ENCODE data around the gene CROCC2.

CROCC2 gene

DNA sequence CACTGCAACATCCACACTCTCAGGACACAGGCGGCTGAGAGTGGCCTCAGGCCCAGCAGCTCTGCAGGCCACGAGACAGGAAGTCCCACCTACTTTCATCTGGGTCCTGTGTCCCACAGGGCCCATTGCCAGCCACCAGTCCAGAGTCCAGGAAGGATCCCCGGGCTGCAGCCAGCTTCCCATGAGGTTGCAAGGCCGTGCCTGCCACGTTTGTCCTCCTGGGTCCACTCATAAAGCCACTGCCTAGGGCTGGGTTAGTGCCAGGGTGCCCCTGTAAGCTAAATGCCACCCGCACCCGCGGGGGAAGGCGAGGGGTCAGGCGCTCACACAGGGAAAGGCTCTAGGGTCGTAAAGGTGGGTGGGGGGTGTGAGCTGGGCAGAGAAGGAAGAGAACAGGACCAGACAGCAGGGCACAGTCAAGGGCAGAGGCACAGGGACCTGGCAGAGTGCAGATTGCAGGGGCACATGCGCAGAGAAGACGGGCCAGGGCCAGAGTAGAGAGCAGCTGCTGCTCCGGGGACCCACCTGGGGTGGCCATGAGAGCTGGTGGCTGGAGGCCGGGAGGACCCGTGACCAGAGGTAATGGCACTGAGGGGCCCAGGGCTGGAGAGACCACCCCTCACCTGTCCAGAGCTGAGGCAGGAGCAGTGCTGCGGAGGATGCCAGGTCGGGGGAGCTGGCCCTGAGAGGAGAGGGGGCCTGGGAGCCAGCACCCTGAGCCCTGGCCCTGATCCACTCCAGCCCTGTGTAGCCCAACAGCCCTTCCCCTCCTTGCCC is 29.5 kb upstream of the CROCC2 start:
- no CpG with 5 or more reads among the region's 18 CpGs for WGBS (ENCODE audit: insufficient coverage, insufficient read length)
- H3K9me3 ChIP-seq (ENCODE audit: control insufficient read depth, insufficient read depth, low read length) = no peaks in the 10 kb centered on the region
- no peak for DNase-seq (ENCODE audit: low read depth, low spot score)
- no peak overlapping the region for H3K27ac ChIP-seq (ENCODE audit: low read length)
- H3K27me3 ChIP-seq (ENCODE audit: control insufficient read depth, insufficient read depth, low read length) = no peaks in the 10 kb centered on the region
- no peak overlapping the region for H3K4me3 ChIP-seq (ENCODE audit: low read length)
- H3K36me3 ChIP-seq (ENCODE audit: control insufficient read depth, insufficient read depth, low read length) = no peaks in the 10 kb centered on the region
- no peaks in the 10 kb centered on the region for H3K4me1 ChIP-seq (ENCODE audit: control insufficient read depth, insufficient read depth, low read length)

DNA sequence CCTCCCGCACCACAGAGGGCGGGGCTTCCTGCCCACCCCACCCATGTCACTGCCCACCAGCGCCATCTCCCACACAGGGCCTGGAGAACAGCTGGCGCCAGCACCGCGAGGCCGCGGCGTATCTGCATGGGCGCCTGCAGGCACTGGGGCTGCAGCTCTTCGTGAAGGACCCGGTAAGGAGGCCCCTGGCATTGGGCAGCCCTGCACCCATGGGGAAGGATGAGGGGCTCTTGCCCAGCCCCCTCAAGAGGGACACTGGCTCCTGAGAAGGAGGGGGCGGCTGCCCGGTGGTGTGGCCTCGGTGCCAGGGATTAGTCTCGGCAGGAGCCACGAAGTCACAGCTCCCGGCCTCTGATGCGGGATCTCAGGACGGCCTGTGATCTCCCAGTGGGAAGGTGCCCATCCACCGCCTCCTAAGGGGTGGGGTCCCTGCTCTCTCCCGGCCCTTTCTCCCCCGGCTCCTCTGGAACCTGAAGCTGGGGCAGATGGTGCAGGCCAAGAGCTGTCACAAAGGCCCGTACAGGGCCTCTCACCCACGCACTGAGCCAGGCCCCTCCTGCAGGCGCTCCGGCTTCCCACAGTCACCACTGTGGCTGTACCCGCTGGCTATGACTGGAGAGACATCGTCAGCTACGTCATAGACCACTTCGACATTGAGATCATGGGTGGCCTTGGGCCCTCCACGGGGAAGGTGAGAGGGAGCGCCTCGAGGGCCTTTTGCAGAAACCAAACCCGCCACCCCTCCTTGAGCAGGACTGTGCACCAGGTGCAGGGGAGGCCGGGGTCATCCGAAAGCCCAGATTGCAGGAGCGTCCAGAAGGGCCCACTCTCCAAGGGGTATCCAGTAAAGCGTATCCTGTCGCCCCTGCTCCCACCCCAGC is 28.4 kb upstream of the CROCC2 start:
- no peak overlapping the region for H3K4me3 ChIP-seq (ENCODE audit: low read length)
- no peaks in the 10 kb centered on the region for H3K4me1 ChIP-seq (ENCODE audit: control insufficient read depth, insufficient read depth, low read length)
- H3K36me3 ChIP-seq (ENCODE audit: control insufficient read depth, insufficient read depth, low read length) = no peaks in the 10 kb centered on the region
- DNase-seq (ENCODE audit: low read depth, low spot score) = no peak
- WGBS (ENCODE audit: insufficient coverage, insufficient read length) = no CpG with 5 or more reads among the region's 40 CpGs
- H3K9me3 ChIP-seq (ENCODE audit: control insufficient read depth, insufficient read depth, low read length) = no peaks in the 10 kb centered on the region
- H3K27me3 ChIP-seq (ENCODE audit: control insufficient read depth, insufficient read depth, low read length) = no peaks in the 10 kb centered on the region
- no peak overlapping the region for H3K27ac ChIP-seq (ENCODE audit: low read length)

DNA sequence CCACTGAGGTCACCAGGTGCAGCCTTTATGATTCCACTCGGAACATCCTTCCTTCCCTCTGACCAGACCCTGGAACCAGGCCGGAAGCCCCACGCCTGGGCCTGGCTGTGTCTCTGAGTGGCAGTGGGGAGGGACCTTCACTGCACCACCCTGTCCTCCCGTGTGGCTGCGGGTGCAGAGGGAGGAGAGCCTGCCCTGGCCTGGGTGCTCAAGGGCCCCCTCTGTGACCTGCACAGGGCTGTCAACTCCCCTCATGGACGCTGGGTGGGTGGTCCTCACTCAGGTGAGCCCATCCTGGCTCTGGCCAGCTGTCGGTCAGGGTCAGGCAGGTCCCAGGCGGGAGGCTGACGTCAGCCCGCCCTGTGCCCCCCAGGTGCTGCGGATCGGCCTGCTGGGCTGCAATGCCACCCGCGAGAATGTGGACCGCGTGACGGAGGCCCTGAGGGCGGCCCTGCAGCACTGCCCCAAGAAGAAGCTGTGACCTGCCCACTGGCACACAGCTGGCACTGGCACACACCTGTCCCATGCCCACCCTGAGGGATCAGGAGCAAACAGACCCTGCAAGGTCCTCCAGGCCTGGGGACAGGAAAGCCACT is 27.7 kb upstream of the CROCC2 start:
- DNase-seq (ENCODE audit: low read depth, low spot score) = no peak
- Histone ChIP-seq H3K9me3 (ENCODE audit: control insufficient read depth, insufficient read depth, low read length) (no peaks in the 10 kb centered on the region), H3K36me3 (ENCODE audit: control insufficient read depth, insufficient read depth, low read length) (no peaks in the 10 kb centered on the region), H3K27ac (ENCODE audit: low read length) (no peak overlapping the region), H3K4me3 (ENCODE audit: low read length) (no peak overlapping the region), H3K27me3 (ENCODE audit: control insufficient read depth, insufficient read depth, low read length) (no peaks in the 10 kb centered on the region), H3K4me1 (ENCODE audit: control insufficient read depth, insufficient read depth, low read length) (no peaks in the 10 kb centered on the region)
- no CpG with 5 or more reads among the region's 18 CpGs for WGBS (ENCODE audit: insufficient coverage, insufficient read length)

DNA sequence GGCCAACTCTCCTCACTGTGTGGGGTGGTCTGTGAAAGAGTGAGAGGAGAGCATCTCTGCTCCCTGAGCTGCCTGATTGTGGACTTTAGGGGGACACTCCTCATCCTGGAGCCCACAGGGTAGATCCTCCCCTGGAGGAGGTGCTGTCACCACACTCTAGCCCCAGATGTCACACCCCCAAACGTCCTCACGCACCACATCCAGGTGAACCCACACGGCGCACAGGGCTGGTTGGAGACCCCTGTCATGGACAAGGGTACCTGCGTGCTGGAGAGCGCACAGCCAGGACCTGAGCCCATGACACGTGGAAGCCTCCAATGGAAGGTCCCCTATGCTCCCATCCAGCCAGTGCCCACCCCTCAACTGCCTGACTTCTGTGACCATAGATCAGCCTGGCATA is 27.0 kb upstream of the CROCC2 start:
- H3K9me3 ChIP-seq (ENCODE audit: control insufficient read depth, insufficient read depth, low read length) = no peaks in the 10 kb centered on the region
- no peak for DNase-seq (ENCODE audit: low read depth, low spot score)
- no peaks in the 10 kb centered on the region for H3K36me3 ChIP-seq (ENCODE audit: control insufficient read depth, insufficient read depth, low read length)
- H3K4me3 ChIP-seq (ENCODE audit: low read length) = no peak overlapping the region
- H3K27me3 ChIP-seq (ENCODE audit: control insufficient read depth, insufficient read depth, low read length) = no peaks in the 10 kb centered on the region
- H3K4me1 ChIP-seq (ENCODE audit: control insufficient read depth, insufficient read depth, low read length) = no peaks in the 10 kb centered on the region
- no CpG with 5 or more reads among the region's 7 CpGs for WGBS (ENCODE audit: insufficient coverage, insufficient read length)
- H3K27ac ChIP-seq (ENCODE audit: low read length) = no peak overlapping the region

DNA sequence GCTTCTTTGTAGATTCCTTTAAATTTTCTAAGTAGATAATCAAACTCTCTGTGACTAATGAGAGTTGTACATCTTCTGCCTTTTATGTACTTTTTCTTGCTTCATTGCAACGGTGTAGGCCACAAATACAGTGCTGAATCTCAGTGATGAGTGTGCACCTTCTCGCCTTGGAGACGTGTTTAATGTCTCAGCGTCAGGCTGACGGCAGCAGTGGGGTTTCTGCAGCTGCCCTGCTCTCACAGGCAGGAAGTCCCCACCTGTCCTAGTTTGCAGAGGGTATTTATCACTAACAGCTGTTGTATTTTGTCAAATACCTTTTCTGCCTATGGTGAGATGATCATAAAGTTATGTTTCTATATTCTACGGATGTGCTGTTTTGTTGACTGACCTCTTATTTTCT is 24.2 kb upstream of the CROCC2 start:
- no peak for DNase-seq (ENCODE audit: low read depth, low spot score)
- no peaks in the 10 kb centered on the region for H3K27me3 ChIP-seq (ENCODE audit: control insufficient read depth, insufficient read depth, low read length)
- no peaks in the 10 kb centered on the region for H3K4me1 ChIP-seq (ENCODE audit: control insufficient read depth, insufficient read depth, low read length)
- no peak overlapping the region for H3K27ac ChIP-seq (ENCODE audit: low read length)
- H3K4me3 ChIP-seq (ENCODE audit: low read length) = no peak overlapping the region
- no CpG with 5 or more reads among the region's 6 CpGs for WGBS (ENCODE audit: insufficient coverage, insufficient read length)
- no peaks in the 10 kb centered on the region for H3K36me3 ChIP-seq (ENCODE audit: control insufficient read depth, insufficient read depth, low read length)
- H3K9me3 ChIP-seq (ENCODE audit: control insufficient read depth, insufficient read depth, low read length) = no peaks in the 10 kb centered on the region

DNA sequence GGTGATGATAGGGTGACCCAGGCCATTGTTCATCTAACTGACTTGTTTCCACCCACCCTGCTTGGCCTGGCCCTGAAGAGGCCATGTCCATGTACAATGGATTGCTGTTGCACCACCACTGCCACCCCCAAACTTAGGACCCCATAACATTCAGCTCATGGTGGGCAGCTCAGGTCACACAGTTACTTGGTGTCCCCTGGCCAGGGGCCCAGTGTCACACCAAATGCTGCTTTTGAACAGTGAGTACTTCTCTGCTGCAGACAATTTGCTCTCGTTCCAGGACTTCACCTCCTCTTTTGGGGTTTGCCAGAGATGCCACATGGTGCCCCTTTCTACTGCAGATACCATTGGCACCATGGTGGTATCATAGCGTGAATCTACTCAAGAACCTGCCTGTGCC is 21.9 kb upstream of the CROCC2 start:
- H3K27ac ChIP-seq (ENCODE audit: low read length) = no peak overlapping the region
- H3K9me3 ChIP-seq (ENCODE audit: control insufficient read depth, insufficient read depth, low read length) = no peaks in the 10 kb centered on the region
- H3K36me3 ChIP-seq (ENCODE audit: control insufficient read depth, insufficient read depth, low read length) = no peaks in the 10 kb centered on the region
- no peak overlapping the region for H3K4me3 ChIP-seq (ENCODE audit: low read length)
- H3K27me3 ChIP-seq (ENCODE audit: control insufficient read depth, insufficient read depth, low read length) = no peaks in the 10 kb centered on the region
- no CpG with 5 or more reads among the region's 2 CpGs for WGBS (ENCODE audit: insufficient coverage, insufficient read length)
- DNase-seq (ENCODE audit: low read depth, low spot score) = no peak
- peaks cover 2% of the 10 kb centered on the region; the same call in 1 of the 2 replicates for H3K4me1 ChIP-seq (ENCODE audit: control insufficient read depth, insufficient read depth, low read length)

DNA sequence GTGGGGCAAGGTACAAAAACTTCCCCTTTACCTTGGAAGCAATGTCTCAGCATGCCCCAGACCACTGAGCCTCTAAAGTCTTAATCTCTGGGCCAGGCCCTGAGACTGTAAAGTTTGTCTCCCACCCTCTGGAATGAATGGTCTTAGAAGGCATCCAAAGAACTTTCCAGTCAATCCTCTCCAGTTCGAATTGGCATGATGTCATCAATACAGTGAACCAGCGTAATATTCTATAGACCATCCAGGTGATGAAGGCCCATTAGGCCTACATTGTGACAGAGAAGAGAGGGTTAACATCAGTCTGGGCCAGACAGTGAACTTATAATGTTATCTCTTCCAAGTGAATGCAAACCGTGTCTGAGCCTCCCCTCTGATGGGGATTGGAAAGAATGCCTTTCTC is 21.4 kb upstream of the CROCC2 start:
- no CpG with 5 or more reads among the region's 3 CpGs for WGBS (ENCODE audit: insufficient coverage, insufficient read length)
- Histone ChIP-seq H3K36me3 (ENCODE audit: control insufficient read depth, insufficient read depth, low read length) (no peaks in the 10 kb centered on the region), H3K4me3 (ENCODE audit: low read length) (no peak overlapping the region), H3K9me3 (ENCODE audit: control insufficient read depth, insufficient read depth, low read length) (no peaks in the 10 kb centered on the region), H3K27me3 (ENCODE audit: control insufficient read depth, insufficient read depth, low read length) (no peaks in the 10 kb centered on the region), H3K4me1 (ENCODE audit: control insufficient read depth, insufficient read depth, low read length) (peaks cover 2% of the 10 kb centered on the region; the same call in 1 of the 2 replicates), H3K27ac (ENCODE audit: low read length) (no peak overlapping the region)
- no peak for DNase-seq (ENCODE audit: low read depth, low spot score)

DNA sequence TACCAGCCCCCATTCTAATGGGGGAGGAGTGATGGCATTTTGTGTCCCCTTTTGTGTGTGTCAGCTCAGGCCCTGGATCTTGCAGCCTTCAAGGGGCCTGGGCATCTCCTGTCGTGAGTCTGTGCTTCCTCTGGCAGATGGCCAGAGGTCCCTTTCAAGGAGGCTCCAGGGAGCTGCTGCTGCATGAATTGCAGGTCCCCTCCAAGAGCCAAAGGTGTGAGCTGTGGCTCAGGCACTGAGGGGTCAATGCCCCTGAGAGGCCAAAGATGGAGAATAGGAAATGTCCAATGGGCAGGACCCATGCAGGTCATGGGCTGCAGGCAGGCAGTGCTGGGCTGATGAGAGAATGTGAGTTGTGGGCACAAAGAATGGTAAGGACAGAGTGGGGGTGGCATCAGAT is 20.6 kb upstream of the CROCC2 start:
- no CpG with 5 or more reads among the region's 1 CpG for WGBS (ENCODE audit: insufficient coverage, insufficient read length)
- H3K9me3 ChIP-seq (ENCODE audit: control insufficient read depth, insufficient read depth, low read length) = no peaks in the 10 kb centered on the region
- H3K4me1 ChIP-seq (ENCODE audit: control insufficient read depth, insufficient read depth, low read length) = peaks cover 2% of the 10 kb centered on the region; the same call in 1 of the 2 replicates
- no peaks in the 10 kb centered on the region; the same call in 1 of the 2 replicates for H3K36me3 ChIP-seq (ENCODE audit: control insufficient read depth, insufficient read depth, low read length)
- H3K27me3 ChIP-seq (ENCODE audit: control insufficient read depth, insufficient read depth, low read length) = no peaks in the 10 kb centered on the region
- H3K4me3 ChIP-seq (ENCODE audit: low read length) = no peak overlapping the region
- no peak overlapping the region for H3K27ac ChIP-seq (ENCODE audit: low read length)
- no peak for DNase-seq (ENCODE audit: low read depth, low spot score)

DNA sequence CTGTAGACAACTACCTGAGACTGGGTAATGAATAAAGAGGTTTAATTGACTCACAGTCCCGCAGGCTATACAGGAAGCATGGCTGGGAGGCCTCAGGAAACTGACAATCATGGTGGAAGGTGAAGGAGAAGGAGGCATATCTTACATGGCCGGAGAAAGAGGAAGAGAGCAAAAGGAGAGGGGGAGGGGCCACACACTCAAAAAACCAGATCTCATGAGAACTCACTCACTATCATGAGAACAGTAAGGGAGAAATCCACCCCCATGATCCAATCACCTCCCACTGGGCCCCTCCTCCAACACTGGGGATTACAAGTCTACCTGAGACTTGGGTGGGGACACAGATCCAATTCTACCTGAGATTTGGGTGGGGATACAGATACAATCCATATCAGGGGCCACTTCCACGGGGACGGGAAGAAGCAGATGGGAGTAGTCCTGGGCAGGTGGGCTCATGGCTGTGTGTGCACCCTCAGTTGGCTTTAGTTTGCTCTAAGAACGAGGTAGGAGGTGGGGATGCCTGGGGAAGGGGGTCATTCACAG is 20.0 kb upstream of the CROCC2 start:
- Histone ChIP-seq H3K4me3 (ENCODE audit: low read length) (no peak overlapping the region), H3K27ac (ENCODE audit: low read length) (no peak overlapping the region), H3K36me3 (ENCODE audit: control insufficient read depth, insufficient read depth, low read length) (no peaks in the 10 kb centered on the region; the same call in 1 of the 2 replicates), H3K9me3 (ENCODE audit: control insufficient read depth, insufficient read depth, low read length) (no peaks in the 10 kb centered on the region), H3K27me3 (ENCODE audit: control insufficient read depth, insufficient read depth, low read length) (no peaks in the 10 kb centered on the region), H3K4me1 (ENCODE audit: control insufficient read depth, insufficient read depth, low read length) (peaks cover 2% of the 10 kb centered on the region; the same call in 1 of the 2 replicates)
- DNase-seq (ENCODE audit: low read depth, low spot score) = no peak
- WGBS (ENCODE audit: insufficient coverage, insufficient read length) = no CpG with 5 or more reads among the region's 5 CpGs
